H1 (cell line): Measurements from ENCODE around the gene GJD4.

ENCODE experiments used
- BCL11A ChIP-seq, 2 experiments: IDR thresholded peaks; one replicate each; pipeline ENCODE4 v1.6.1; 2011; ENCODE audit warnings: low read depth in 2 of 2, low read length in 2 of 2, mild to moderate bottlenecking in 2 of 2
- CBX8 ChIP-seq: fragments of 300-800, 300-1000 bp; sonication (generic); IDR thresholded peaks from 2 replicates; pipeline ENCODE4 v1.7.1; 2016; ENCODE audit warnings: low read depth, low read length, borderline replicate concordance
- CHD2 ChIP-seq: IDR thresholded peaks from 2 replicates; pipeline ENCODE4 v1.6.1; 2012; ENCODE audit warnings: low read length, improper control_type of control experiment
- CREB1 ChIP-seq: IDR thresholded peaks from 2 replicates; pipeline ENCODE4 v1.6.1; 2012; ENCODE audit warnings: inconsistent platforms
- CTCF ChIP-seq, 3 experiments: IDR thresholded peaks; 1 replicate in 2 of 3; 2 replicates in 1 of 3; pipeline versions ENCODE4 v1.5.1 to v1.6.1; 2011; ENCODE audit warnings: low read length in 3 of 3, mild to moderate bottlenecking in 3 of 3, inconsistent platforms in 2 of 3, low read depth in 1 of 3, moderate library complexity in 1 of 3; ENCODE audit not compliant: insufficient read depth in 1 of 3; ENCODE audit errors: control extremely low read depth in 1 of 3
- EZH2 ChIP-seq: fragments of 200-600 bp; sonication (generic); IDR thresholded peaks from 2 replicates; pipeline ENCODE4 v1.7.1; 2012; ENCODE audit warnings: low read depth, mild to moderate bottlenecking, moderate library complexity, low read length, inconsistent platforms; ENCODE audit not compliant: severe bottlenecking
- JUN ChIP-seq: IDR thresholded peaks from 2 replicates; pipeline ENCODE4 v1.6.1; 2011; ENCODE audit warnings: low read depth, mild to moderate bottlenecking, improper control_type of control experiment, low read length
- JUND ChIP-seq: IDR thresholded peaks from 2 replicates; pipeline ENCODE4 v1.6.1; 2011; ENCODE audit warnings: mild to moderate bottlenecking, improper control_type of control experiment, low read length
- POLR2A ChIP-seq, 2 experiments: IDR thresholded peaks; 1 replicate in 1 of 2; 2 replicates in 1 of 2; pipeline ENCODE4 v1.6.1; 2011; ENCODE audit warnings: low read depth in 2 of 2, low read length in 2 of 2, mild to moderate bottlenecking in 2 of 2; ENCODE audit errors: control extremely low read depth in 1 of 2
- POLR2AphosphoS5 ChIP-seq: IDR thresholded peaks from 2 replicates; pipeline ENCODE4 v1.6.1; 2011; ENCODE audit warnings: low read depth, low read length
- SIN3A ChIP-seq, 2 experiments: IDR thresholded peaks in 1 of 2; conservative IDR thresholded peaks in 1 of 2; 2 replicates each; pipeline ENCODE4 v1.6.1; 2011 to 2012; ENCODE audit warnings: low read length in 2 of 2, improper control_type of control experiment in 1 of 2, low read depth in 1 of 2, mild to moderate bottlenecking in 1 of 2
- SP1 ChIP-seq: IDR thresholded peaks from 2 replicates; pipeline ENCODE4 v1.6.1; 2011; ENCODE audit warnings: low read depth, low read length
- TCF12 ChIP-seq: IDR thresholded peaks from 2 replicates; pipeline ENCODE4 v1.6.1; 2011; ENCODE audit warnings: low read depth, mild to moderate bottlenecking, low read length

GRCh38 chr10:35633006-35633980, 28.2 kb downstream of the GJD4 start:
- TF ChIP-seq POLR2AphosphoS5 (no peak), SIN3A (conservative IDR thresholded peaks at IDR 0.05 in 1 of 2, IDR thresholded peaks at IDR 0.05 in 1 of 2; ENCODE audit: low read depth in 1 of 2, low read length in 2 of 2) (no peak), CTCF (IDR thresholded peaks at IDR 0.05; ENCODE audit: control extremely low read depth in 1 of 3, insufficient read depth in 1 of 3, low read depth in 1 of 3, low read length in 3 of 3) (no peak), CBX8 (no peak), EZH2 (no peak), SP1 (no peak), CHD2 (no peak), POLR2A (IDR thresholded peaks at IDR 0.05; ENCODE audit: control extremely low read depth in 1 of 2, low read depth in 2 of 2, low read length in 2 of 2) (no peak), JUN (no peak), BCL11A (IDR thresholded peaks at IDR 0.05; ENCODE audit: low read depth in 2 of 2, low read length in 2 of 2) (no peak), JUND (no peak), CREB1 (no peak), TCF12 (no peak)
